ENCODE measurements around the gene RIMKLA.

Gene RIMKLA

GRCh38 chr1:42379794-42380585 is 602 bp upstream of the RIMKLA start:
- no peak for DNase-seq

- DNase-seq = no peak
These were observed 685 bp downstream of the RIMKLA start for GRCh38 chr1:42381280-42381673.

DNA sequence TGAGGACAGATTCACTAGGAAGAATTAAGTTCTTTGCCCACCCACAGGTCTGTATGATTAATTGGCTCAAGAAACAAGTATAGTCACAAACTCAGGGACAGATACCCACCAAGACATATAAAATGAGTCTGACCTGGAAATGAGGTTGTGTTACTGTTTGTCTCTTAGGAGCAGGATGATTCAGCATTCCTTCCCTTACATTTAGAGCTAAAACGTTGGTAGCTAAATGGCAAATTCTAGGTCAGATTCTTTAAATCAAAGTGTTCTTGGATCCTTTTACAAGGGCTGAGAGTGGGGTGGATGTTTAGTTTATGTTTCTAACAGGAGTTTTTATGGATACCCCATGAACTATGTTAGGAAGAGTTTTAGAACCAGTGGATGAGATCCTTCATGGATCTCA is 4.7 kb downstream of the RIMKLA start:
- no peak for DNase-seq

DNA sequence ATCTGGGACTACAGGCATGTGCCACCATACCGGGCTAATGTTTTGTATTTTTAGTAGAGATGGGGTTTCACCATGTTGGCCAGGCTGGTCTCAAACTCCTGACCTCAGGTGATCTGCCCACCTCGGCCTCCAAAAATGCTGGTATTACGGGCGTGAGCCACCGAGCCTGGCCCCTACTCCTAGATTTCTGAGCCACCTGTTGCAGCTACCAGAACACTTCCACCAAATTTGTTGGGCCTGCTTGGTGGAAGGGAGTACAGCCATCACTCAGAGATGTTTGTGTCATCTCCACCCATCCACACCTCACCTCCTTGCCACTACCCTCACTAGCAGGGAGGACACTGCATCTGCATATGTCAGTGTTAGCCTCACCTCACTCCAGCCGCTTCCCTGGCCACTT is 5.5 kb downstream of the RIMKLA start:
- DNase-seq = no peak

DNA sequence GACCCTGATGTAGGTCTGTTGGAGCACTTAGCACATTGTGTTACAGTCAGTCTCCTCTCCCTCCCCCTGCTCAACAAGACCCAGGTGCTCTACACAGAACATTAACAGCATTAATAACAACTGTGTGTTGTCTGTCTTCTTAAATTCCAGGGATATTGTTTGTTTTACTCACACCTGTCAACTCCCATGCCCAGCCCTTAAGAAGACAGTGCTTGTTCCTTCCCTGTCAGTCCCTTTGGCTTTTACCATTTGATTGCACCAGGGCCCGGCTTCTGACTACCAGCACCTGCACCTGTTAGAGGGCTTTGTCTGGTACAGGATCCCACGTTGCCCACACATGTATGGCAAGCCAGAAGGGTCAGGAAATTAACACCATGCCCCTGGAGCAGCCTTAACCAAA is 11.7 kb downstream of the RIMKLA start:
- DNase-seq = no peak

- DNase-seq = no peak
These were observed 12.6 kb downstream of the RIMKLA start for GRCh38 chr1:42392967-42393848.

DNA sequence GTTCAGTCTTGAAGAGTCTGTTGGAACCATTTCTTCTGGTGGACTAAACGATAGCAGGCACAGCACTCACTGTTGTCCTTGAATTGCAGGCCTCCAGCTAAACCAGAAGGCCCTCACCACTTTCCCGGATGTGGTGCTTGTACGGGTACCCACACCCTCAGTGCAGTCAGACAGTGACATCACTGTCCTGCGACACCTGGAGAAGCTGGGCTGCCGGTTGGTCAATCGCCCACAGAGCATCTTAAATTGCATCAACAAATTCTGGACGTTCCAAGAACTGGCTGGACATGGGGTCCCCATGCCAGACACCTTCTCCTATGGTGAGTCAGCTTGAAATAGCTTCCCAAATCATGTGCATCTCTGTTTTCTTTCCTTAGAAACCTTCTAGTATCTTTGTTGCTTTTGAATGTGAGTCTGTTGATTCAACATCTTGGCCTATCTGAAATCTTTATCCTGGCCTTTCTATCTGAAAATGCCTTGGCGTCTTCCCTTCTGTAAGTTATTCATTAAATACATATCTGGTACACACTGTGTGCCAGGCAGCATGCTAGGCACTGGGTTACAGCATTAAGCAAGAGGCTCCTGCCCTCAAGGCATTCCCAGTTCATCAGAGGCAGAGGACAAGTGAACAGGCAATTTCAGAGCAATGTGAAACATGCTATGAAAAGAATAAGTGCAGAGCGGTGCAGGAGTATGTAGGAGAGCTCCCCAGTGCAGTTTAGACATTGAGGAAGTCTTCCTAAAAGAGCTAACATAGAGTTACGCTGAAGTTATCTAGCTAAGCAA is 18.9 kb downstream of the RIMKLA start:
- DNase-seq = no peak

- no peak for DNase-seq
These were observed 23.3 kb downstream of the RIMKLA start for GRCh38 chr1:42403880-42404400.

- DNase-seq = no peak
These were observed 34.2 kb downstream of the RIMKLA start for GRCh38 chr1:42414551-42415496.

DNA sequence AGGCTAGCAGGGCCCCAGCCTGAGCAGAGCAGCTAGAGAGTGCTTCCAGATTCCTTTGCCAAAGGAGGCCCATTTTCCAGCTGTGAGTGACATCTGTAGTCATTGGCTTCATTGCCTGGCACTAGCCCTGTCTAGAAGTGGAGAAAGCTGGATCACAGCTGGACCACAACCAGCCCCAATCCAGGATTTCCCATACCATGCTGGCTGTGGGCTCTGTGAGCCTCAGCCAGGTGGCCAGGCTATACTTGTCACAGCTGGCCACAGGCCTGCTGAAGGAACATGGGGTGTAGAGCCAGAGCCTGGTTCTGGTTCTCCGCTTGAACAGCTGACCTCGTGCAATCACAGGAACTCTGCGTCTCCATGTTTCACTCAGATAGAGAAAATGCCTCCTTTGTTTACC is 36.6 kb downstream of the RIMKLA start:
- no peak for DNase-seq

DNA sequence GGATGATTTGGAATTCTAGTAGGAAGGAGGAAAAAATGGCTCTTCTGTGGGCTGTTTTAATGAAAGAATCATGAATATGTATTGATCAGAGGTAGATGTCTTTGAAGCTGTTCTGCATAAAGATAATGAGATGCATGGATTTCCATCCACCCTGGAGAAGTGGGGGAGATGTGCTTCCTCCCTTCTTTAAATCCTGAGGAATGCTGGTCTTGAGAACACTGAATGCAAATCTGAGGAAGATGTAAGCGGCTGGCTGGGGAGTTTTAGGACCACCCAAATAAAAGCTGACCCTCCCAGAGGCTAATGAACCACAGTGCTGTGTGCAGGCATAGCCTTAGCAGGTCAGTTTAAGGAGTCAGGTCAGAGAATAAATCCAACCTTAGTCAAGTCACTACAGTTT is 37.9 kb downstream of the RIMKLA start:
- no peak for DNase-seq

DNA sequence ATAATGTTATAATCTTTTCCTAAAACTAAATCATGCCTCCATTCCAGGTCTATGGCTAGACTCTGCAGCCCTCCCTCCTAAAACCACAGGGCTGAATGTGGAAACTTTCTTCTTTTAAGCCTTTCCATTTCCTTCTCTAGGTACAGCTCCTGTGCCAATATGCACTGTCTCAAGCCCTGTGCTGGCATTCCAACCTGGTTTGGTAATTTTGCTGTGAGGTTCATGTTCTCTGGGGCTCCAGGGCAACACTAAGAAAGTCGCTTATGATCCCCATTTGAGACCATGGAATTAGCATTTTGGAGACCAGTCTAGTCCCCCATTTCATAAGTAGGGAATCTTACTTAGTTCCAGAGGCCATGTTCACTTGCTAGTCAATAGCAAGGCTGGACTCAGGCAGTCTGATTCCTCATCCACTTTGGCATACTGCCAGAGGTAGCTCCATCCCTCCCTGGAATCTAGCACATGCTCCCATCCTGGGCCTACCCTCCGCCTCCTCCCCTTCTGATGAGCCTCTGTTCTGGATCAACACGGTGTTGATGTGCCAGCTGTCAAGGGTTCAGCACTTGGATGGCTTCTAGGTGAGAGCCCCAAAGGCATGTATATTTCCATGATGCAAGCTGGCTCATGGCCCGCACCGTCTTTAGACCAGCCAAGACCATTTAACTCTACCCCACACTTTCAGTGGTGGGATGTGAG is 38.7 kb downstream of the RIMKLA start:
- DNase-seq = no peak

DNA sequence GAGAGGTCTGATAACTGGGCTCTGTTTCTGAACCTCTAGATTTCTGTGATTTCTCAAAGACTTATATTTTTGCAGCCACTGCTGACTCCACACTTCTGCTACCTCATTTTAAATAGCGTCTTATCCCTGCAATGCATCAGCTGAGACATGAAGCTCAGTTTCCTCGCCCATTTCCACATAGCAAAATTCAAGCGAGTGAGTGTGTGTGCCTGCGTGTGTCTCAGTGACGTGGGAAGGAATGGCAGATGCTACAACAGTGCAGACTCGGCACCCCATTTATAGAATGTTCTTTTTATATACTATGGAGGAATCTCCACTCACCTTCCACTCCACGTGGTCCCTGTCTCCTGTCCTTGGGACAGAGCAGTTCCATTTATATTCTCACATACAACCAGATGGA is 39.5 kb downstream of the RIMKLA start:
- DNase-seq = no peak

- DNase-seq = no peak
These were observed 40.5 kb downstream of the RIMKLA start for GRCh38 chr1:42420911-42421585.

- no peak for DNase-seq
These were observed 42.1 kb downstream of the RIMKLA start for GRCh38 chr1:42422737-42423136.

- DNase-seq = no peak
These were observed 43.1 kb downstream of the RIMKLA start for GRCh38 chr1:42423681-42424080.

- DNase-seq = no peak
These were observed 43.6 kb downstream of the RIMKLA start for GRCh38 chr1:42424201-42424600.

GRCh38 chr1:42427240-42427639 is 46.6 kb downstream of the RIMKLA start:
- no peak for DNase-seq

- no peak for DNase-seq
These were observed 49.0 kb downstream of the RIMKLA start for GRCh38 chr1:42429603-42430002.

DNA sequence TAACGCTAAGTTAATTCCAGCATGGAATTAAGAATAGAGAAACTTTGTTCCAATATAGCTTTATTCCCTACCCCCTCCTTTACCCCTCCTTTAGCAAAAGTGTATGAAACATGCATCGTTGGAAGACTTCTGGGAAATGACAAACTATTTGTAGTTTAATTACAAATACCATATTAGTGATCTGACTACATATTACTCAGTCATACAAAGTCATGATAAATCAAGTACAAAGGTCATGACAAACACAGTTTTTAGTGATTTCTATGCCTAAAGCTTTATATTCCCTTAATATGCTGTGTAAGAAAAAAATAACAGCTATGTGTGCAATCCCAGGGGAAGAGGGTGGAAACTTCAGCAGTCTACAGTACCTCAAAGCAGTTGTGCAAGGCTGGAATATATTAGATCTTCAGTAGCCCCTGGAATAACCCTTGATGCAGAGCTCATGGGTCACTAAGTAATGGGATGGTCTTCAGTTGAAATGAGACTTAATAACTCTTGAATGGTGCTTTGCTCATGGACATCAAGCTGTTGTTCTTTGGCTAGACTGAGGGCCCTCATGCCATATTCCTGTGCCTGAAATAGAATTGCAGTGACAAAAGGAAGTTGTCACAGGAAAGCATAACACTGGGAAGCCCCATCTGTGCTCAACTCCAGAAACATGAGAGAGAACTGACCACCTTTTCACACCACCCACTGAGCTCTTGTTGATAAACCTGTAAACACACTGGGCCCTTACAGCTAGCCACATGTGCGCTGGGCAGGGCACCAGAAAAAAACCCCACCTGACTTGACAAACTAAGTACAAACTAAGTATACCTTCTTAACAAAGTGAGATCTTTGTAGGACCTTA is 49.9 kb downstream of the RIMKLA start:
- no peak for DNase-seq

All from activated CD8-positive, alpha-beta memory T cell treated with anti-CD3 and anti-CD28 coated beads, Interleukin-2, amount 50 U/mL, for 4 hours (primary cell).